Measurements from ENCODE around the gene CATSPERD.

CATSPERD gene

DNA sequence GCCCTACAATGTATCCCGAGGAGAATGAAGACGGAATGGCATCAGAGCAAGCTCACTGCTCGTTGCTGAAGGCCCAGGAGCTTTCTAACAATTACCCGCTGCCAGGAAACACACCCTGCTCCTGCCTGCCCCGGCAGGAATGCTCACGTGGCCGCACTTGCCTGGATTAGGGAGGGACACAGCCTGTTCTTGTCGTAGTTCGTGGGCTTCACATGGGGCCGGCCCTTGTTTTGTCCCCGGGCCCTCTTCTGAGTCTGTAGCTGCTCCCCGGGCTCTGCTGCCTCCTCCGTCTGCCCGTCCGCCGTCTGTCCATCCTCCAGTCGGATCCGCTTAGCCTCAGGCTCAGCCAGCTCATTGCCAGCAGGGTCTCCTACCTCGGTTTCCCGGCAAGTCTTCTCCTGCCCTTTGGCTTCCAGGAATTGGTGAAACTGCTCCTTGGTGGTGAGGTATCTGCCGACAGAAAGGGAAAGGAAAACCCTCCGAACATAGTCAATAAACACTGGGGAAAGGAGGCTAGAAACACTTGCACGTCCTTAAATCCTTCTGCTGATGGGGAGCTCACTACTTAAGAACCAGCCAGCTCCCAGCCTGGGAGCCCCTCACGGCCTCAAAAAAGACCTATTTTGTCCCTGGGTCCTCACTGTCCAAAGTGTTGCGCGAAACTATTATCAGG, 69.6 kb downstream of the CATSPERD start:
- TF ChIP-seq, protein P1, sequence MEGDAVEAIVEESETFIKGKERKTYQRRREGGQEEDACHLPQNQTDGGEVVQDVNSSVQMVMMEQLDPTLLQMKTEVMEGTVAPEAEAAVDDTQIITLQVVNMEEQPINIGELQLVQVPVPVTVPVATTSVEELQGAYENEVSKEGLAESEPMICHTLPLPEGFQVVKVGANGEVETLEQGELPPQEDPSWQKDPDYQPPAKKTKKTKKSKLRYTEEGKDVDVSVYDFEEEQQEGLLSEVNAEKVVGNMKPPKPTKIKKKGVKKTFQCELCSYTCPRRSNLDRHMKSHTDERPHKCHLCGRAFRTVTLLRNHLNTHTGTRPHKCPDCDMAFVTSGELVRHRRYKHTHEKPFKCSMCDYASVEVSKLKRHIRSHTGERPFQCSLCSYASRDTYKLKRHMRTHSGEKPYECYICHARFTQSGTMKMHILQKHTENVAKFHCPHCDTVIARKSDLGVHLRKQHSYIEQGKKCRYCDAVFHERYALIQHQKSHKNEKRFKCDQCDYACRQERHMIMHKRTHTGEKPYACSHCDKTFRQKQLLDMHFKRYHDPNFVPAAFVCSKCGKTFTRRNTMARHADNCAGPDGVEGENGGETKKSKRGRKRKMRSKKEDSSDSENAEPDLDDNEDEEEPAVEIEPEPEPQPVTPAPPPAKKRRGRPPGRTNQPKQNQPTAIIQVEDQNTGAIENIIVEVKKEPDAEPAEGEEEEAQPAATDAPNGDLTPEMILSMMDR (IDR thresholded peaks at IDR 0.05; ENCODE audit: low read depth, low read length, missing control alignments), result no peak
- H3K36me3 ChIP-seq (replicated peaks), result peaks cover 36% of the 10 kb centered on the region
- in situ Hi-C loops (cut with HindIII; ENCODE audit: low pct_ligation_motif_present, low sequenced_read_pairs), result no loop called here
- peak overlapping the region; percentile 91 for H3K4me3 ChIP-seq (ENCODE audit: low read depth, low read length)
- no peaks in the 10 kb centered on the region for H3K27me3 ChIP-seq (replicated peaks)
- H3K27ac ChIP-seq, result no peak overlapping the region
- DNase-seq, result no peak

DNA sequence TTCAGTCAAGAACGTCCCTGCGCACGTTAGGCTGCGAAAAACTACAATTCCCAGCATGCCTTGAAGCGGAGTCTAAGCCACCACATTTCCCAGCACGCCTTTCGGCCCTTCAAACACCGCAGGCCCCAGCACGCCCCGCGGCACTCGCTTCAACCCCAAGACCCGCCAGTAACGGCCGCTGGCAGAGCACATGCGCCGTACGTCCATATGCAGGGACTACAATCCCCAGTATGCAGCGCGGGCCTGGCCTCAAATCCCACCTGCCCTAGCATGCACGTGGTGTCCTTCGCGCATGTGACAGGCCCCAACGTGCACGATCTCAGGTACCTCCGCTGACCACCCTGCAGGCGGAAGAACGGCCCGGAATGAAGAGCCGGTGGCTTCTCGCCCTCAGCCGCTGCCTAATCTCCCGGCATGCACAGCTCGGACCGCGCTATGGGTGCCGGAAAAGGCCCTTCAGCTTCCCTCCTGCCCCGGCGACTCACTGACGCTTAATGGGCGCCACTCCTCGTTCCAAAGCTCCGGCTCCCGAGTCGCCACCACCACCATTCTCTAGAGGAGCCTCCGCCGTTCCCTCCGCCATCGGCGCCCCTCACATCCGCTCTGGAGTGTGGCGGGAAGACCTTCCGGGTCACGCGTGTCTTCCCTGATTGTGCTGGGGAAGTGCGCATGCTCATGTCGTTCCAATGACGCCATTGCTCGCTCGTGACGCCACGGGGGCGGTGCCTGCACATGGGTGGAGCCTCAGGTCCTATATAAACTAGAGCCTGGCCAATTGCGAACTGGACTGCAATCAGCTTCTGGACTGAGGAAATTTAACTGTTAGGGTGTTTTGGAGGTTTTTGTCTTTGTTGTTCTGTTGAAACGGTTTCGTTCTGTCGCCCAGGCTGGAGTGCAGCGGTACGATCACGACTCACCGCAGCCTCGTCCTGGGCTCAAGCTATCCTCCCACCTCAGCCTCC, 70.4 kb downstream of the CATSPERD start, which contains the start of gene DUS3L:
DUS3L (minus strand) TSS at position 605 of the 962 bp plus-strand sequence; CDS start at position 583, 22 bp downstream.
- peak within 1 kb of the TSS; percentile 91 for H3K4me3 ChIP-seq (ENCODE audit: low read depth, low read length)
- in situ Hi-C loops (cut with HindIII; ENCODE audit: low pct_ligation_motif_present, low sequenced_read_pairs), result no loop called here
- H3K27me3 ChIP-seq (replicated peaks), result no peaks in the 10 kb centered on the region
- peaks cover 28% of the 10 kb centered on the region for H3K36me3 ChIP-seq (replicated peaks)
- peak; percentile 97 for DNase-seq
- TF ChIP-seq, protein P1 (IDR thresholded peaks at IDR 0.05; ENCODE audit: low read depth, low read length, missing control alignments), result no peak
- peak within 1 kb of the TSS; percentile 94 for H3K27ac ChIP-seq

DNA sequence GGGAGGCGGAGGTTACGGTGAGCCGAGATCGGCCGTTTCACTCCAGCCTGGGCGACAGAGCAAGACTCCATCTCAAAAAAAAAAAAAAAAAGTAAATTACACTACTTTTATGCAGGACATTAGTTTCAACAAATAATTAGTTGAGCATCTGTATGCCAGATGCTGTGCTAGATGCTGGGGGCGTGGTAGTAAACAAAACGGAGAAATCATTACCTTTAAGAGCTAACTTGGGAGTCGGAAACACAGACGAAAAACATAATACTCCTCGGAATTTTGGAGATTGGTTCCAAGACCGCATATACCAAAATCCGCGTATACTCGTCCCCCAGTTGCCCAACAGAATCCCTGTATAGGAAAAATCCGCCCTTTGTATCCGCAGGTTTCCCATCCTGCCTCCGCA, 71.8 kb downstream of the CATSPERD start:
- Histone ChIP-seq H3K36me3 (replicated peaks) (peaks cover 18% of the 10 kb centered on the region), H3K27me3 (replicated peaks) (no peaks in the 10 kb centered on the region), H3K4me3 (ENCODE audit: low read depth, low read length) (no peak overlapping the region), H3K27ac (no peak overlapping the region)
- TF ChIP-seq, protein P1 (IDR thresholded peaks at IDR 0.05; ENCODE audit: low read depth, low read length, missing control alignments), result no peak
- in situ Hi-C loops (cut with HindIII; ENCODE audit: low pct_ligation_motif_present, low sequenced_read_pairs), result no loop called here
- DNase-seq, result no peak

DNA sequence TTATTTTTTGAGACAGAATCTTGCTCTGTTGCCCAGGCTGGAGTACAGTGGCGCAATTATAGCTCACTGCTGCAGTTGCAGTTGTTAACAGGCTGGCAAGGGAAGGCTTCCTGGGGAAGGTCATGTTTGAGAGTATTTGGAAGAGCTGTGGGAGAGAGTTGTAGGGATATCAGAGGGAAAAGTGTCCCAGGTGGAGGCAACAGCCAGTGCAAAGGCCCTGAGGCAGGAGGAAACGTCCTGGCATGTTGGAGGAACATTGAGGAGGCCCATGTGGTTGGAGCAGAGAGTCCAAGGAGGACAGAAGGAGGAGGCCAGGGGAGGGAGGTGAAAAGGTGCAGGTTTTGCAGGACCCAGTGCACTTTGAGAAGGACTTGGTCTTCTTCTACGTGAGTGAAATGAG, 72.8 kb downstream of the CATSPERD start:
- no peak overlapping the region for H3K4me3 ChIP-seq (ENCODE audit: low read depth, low read length)
- H3K36me3 ChIP-seq (replicated peaks), result peaks cover 12% of the 10 kb centered on the region
- TF ChIP-seq, protein P1 (IDR thresholded peaks at IDR 0.05; ENCODE audit: low read depth, low read length, missing control alignments), result no peak
- no peaks in the 10 kb centered on the region for H3K27me3 ChIP-seq (replicated peaks)
- no peak overlapping the region for H3K27ac ChIP-seq
- DNase-seq, result no peak
- in situ Hi-C loops (cut with HindIII; ENCODE audit: low pct_ligation_motif_present, low sequenced_read_pairs), result no loop called here

DNA sequence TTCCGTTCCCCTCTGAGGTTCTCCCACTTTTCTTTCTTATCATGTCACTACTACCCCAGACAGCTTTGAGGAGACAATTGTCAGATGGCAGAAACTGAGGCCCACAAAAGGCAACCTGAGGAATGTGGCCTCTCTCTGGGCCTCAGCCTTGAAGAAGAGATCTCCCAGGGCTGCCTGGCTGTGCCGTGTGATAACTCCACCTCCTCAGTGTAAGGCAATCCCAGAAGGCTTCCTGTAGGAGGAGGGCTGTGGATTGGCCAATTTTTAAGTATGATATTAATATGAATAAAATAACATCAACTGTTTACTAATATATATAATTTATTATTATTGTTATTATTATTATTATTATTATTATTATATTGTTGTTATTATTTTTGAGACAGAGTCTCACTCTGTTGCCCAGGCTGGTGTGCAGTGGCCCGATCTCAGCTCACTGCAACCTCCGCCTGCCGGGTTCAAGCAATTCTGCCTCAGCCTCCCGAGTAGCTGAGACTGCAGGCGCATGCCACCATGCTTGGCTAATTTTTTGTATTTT, 75.0 kb downstream of the CATSPERD start:
- Histone ChIP-seq H3K4me3 (ENCODE audit: low read depth, low read length) (no peak overlapping the region), H3K27ac (no peak overlapping the region), H3K27me3 (replicated peaks) (no peaks in the 10 kb centered on the region), H3K36me3 (replicated peaks) (no peaks in the 10 kb centered on the region)
- DNase-seq, result no peak
- in situ Hi-C loops (cut with HindIII; ENCODE audit: low pct_ligation_motif_present, low sequenced_read_pairs), result no loop called here
- TF ChIP-seq, protein P1 (IDR thresholded peaks at IDR 0.05; ENCODE audit: low read depth, low read length, missing control alignments), result no peak

All from brain microvascular endothelial cell (primary cell).